GM18870 (cell line): ENCODE measurements around the gene PLD5.
"Not testable (repeated sequence)": the region's sequence is repeated elsewhere in the genome, so short reads cannot be mapped to it uniquely, and the experiment has no call there.

Source experiments
- ATAC-seq: cut with Tn5 transposase; IDR thresholded peaks from one replicate; pipeline ENCODE4 v1.9.1; 2021; ENCODE audit warnings: moderate library complexity; ENCODE audit not compliant: unreplicated experiment

The PLD5 gene

GRCh38 chr1:242506724-242507123 is 17.8 kb downstream of the PLD5 start:
- ATAC-seq: no peak

- no peak for ATAC-seq
These were observed 35.0 kb downstream of the PLD5 start for GRCh38 chr1:242489545-242489944.

- ATAC-seq: no peak
These were observed 46.6 kb downstream of the PLD5 start for GRCh38 chr1:242477944-242478343.

- no peak for ATAC-seq
These were observed 53.7 kb downstream of the PLD5 start for GRCh38 chr1:242470774-242471173.

GRCh38 chr1:242468784-242469183 is 55.7 kb downstream of the PLD5 start:
- ATAC-seq: no peak

GRCh38 chr1:242467556-242468145 is 56.8 kb downstream of the PLD5 start:
- peak; percentile 57 for ATAC-seq

GRCh38 chr1:242462867-242463266 is 61.6 kb downstream of the PLD5 start:
- ATAC-seq: no peak

GRCh38 chr1:242459740-242460139 is 64.8 kb downstream of the PLD5 start:
- not testable (repeated sequence) for ATAC-seq

- no peak for ATAC-seq
These were observed 67.7 kb downstream of the PLD5 start for GRCh38 chr1:242456726-242457269.

GRCh38 chr1:242455052-242455361 is 69.5 kb downstream of the PLD5 start:
- ATAC-seq: no peak

- peak; percentile 71 for ATAC-seq
These were observed 70.0 kb downstream of the PLD5 start for GRCh38 chr1:242454262-242455051.

- ATAC-seq: no peak
These were observed 71.9 kb downstream of the PLD5 start for GRCh38 chr1:242452573-242452972.

GRCh38 chr1:242449661-242450060 is 74.8 kb downstream of the PLD5 start:
- no peak for ATAC-seq

GRCh38 chr1:242448910-242449645 is 75.4 kb downstream of the PLD5 start:
- no peak for ATAC-seq

- ATAC-seq: no peak
These were observed 76.8 kb downstream of the PLD5 start for GRCh38 chr1:242447689-242448088.

GRCh38 chr1:242440757-242441156 is 83.7 kb downstream of the PLD5 start:
- no peak for ATAC-seq

- no peak for ATAC-seq
These were observed 89.3 kb downstream of the PLD5 start for GRCh38 chr1:242435200-242435599.

GRCh38 chr1:242432491-242433095 is 91.9 kb downstream of the PLD5 start:
- no peak for ATAC-seq

GRCh38 chr1:242431786-242432185 is 92.7 kb downstream of the PLD5 start:
- ATAC-seq: no peak

GRCh38 chr1:242430956-242431355 is 93.5 kb downstream of the PLD5 start:
- no peak for ATAC-seq

GRCh38 chr1:242428399-242429190 is 95.9 kb downstream of the PLD5 start:
- no peak for ATAC-seq
